Stimulated activated CD8-positive, alpha-beta memory T cell treated with anti-CD3 and anti-CD28 coated beads, Interleukin-15, amount 100 ng/mL, for 1 hour (primary cell): ENCODE data around the gene AIFM2.
"Not testable (repeated sequence)": the region's sequence is repeated elsewhere in the genome, so short reads cannot be mapped to it uniquely, and the experiment has no call there.

Experiments used
- DNase-seq: peaks from one replicate; pipeline ENCODE4 v3.0.0-alpha.2; 2020; ENCODE audit warnings: low read depth

The AIFM2 gene

DNA sequence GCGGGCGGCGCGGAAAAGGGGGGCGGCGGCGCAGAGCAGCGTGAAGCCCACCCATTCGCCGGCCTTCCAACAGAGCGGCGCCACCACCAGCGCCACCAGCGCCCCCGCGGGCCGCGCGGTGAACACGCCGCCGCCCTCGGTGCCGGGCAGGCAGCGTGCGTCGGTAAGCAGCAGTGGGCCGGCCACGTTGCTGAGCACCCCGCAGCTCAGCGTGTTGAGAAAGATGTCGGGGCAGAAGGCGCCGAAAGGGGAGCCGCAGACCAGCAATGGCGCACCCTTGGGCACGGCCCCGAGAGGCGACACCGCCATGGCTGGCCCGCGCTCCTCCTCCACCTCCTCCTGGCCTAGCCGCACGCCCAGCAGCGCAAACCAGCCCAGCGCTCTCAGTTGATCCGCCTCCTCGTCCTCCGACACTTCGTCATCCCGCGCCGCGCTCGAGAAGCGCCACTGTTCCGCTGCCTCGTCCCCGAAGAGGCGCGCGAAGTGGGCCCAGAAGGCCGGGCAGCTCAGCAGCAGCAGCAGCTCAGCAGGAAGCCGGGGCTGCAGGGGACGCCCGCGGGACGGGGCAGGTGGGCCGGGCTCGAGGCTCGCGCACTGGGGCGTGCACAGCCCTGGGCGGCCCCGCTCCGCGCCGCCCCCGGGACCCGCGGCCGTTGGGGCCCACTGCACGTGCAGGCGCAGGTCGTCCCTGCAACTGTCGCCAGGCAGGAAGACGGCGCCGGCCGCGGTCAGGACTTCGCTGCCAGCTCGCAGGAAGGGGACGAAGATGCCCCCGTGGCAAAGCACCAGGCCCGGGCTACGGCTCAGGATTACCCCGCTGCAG is 13.3 kb upstream of the AIFM2 start:
- peak; percentile 26 for DNase-seq

DNA sequence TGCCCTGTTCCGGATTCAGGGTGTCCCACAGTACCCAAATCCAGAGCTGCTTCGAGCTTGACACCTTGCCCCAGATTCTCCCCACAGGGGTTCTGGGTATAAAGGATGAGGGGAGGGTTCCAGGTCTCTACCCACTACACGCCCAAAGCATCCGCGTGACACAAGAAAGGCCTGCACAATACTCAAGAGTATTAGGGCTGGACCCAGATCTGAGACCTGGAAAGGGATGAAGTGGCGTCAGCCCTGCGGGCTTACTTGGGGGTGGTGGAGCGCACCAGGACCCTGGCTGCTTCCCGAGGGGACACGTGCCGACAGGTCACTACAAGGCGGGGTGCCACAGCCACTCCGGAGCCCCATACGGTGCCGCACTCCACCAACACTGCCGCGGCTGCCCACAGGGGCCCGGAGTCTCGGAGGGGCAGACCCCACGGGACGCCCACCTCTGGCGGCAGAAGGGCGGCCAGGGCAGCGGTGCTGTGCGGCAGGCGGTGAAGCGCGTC is 12.6 kb upstream of the AIFM2 start:
- no peak for DNase-seq

DNA sequence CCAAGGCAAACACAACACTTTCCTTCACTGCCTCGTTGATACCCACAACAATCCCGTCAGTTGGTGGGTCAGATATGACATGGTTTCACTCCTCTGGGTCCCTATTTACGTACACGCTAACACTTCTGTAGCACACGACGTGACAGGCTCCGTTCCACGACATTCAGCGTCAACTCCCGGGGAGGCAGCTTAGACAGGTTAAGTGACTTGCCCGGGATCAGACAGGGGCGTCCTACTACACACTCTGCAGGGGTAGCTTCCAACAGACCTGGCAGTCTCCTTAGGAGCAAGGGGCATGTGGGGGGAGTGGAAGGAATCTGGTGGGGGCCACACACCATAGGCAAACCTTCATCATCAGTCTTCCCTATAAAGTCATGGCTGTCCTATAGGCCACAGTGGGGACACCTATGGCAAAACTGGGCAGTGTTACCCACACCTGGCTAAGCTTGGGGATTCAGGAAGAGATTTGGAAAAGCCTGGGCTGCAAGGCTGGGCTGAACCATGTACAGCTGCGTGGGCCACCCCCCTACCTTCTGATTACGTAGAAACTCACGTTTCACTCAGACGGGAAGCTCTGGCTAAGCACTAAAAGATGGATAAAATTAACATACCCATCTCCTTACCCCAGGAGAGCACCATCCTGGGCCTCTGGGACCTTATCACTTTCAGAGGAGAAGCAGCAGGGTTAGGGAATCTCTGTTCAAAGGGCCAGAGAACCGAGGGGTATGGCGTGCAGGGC is 11.9 kb upstream of the AIFM2 start:
- DNase-seq: no peak

DNA sequence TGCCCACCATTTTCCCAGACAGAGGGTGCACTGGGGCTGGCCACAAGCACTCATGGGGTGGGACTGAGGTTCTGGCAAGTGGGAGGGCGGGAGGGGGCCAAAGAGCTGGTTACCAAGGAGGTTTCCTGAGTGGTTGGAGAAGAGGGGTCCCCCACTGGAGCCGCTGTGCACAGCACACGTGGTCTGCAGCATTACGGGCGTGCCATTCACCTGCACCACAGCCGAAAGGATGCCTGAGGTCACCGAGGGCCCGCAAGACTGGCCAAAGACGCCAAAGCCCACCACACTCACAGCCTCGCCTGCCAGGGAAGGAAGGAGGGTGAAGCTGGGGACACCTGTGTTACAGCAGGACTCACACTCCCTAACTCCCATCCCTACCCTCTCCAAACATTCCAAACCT is 9.9 kb upstream of the AIFM2 start:
- DNase-seq: no peak

DNA sequence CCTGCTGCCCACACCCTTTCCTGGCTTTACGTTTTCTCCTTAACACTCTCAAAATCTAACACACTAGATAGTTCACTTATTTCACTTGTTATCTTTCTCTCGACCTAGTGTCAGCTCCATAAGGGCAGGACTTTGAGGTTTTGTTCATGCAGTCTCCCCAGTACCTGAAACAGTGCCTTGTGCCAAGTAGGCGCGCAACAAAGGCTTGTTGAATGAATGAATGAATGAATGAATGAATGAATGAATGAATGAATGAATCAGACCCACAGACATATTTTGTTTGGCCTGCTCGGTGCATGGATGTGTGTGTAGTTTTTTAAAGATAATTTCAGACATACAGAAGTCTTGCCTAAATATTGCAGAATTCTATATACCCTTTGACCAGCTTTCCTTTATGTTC is 7.7 kb upstream of the AIFM2 start:
- DNase-seq: no peak

DNA sequence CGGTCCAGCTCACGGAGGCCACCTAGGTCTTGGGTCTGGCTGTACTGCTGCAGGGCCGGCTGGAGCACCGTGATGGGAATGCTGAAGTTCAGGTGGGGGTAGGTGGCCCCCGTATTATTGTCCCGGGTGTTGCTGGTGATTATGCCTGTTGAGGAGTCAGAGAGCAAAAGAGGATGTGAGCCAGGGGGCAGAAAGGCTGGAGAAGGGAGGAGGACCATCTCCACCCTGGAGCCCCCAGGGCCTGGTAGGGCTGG is 7.3 kb upstream of the AIFM2 start:
- no peak for DNase-seq

DNA sequence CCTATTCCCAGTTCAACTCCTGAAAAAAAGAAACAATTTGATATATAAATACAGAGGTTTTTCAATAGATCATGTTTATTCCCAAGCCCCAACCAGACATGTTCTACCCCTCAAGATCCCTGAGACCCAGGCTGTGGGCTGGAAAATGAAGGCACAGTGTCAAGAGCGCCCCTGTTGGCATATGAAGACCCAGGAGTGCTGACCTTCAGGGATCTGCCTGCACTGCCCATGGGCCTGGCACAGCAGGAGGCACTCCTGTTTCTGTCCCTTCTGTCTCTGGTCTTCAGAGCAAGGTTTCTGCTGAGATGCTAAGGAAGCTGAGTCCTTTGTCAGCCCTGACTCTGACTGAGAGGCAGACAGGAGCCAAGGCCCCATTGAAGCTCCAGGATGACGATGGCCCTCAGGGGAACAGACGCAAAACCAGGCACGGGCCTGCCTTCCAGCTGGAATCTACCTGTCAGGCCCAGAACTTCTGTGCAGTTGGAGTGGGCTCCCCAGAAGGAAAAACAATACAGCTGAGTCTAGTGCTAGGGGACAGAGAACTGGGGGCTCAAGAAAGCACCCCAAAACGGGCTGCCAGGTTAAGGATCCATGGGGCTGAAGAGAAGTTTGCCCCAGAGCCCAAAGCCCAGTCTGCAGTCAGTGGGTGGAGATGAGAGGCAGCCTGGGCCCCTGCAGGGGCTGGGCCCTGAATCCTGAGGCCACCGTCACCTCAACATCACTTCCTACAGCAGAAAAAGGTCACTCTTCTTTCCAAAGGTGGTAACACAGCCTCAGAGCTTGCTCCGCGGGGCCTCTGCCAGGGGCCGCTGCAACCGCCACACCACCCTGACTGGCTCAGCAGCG is 6.7 kb upstream of the AIFM2 start:
- DNase-seq: no peak

DNA sequence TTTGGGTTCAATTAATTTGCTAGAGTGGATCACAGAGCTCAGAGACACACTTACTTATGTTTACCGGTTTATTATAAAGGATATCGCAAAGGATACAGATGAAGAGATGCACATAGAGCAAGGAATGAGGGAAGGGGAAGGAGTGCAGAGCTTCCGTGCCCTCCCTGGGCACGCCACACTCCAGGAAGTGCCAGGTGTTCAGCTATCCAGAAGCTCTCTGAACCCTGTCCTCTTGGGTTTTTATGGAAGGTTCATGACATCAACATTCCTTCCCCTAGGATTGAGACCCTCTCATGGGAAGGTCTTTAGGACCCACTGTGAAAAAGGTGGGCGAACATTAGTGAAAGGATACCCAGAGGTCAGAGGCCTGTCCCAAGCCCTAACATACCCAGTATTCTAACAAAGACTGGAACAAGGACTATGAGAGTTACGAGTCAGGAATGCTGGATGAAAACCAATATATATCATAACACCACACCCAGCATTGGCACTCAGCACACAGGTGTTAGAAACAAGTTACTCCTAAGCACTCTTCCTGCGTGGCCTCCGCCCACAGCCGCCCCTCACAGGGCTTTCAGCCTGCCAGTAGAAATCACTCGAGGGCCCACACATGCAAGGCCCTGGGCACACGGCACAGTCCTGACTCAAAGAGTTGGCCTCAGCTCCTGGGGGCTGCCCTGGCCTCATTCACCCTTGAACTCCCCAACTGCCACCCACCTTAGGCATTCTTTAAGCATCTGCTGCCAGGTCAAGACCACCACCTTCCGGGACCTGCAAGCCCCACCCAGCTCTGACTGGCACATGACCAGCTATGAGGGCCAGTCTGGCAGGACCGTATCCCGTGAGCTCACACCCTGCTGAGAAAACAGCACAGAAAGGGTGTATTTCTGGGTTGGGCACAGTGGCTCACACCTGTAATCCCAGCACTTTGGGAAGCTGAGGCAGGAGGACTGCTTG is 5.6 kb upstream of the AIFM2 start:
- no peak for DNase-seq

DNA sequence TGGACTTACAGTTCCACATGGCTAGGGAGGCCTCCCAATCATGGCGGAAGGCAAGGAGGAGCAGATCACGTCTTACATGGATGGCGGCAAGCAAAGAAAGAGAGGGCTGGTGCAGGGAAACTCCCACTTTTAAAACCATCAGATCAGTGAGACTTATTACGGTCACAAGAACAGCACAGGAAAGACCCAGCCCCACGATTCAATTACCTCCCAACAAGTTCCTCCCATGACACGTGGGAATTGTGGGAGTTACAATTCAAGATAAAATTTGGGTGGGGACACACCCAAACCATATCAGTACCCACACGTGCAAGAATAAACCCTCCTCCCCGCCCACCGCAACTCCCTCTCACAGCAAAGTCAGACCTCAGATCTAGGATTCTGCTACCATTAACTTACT is 4.5 kb upstream of the AIFM2 start:
- DNase-seq: no peak

DNA sequence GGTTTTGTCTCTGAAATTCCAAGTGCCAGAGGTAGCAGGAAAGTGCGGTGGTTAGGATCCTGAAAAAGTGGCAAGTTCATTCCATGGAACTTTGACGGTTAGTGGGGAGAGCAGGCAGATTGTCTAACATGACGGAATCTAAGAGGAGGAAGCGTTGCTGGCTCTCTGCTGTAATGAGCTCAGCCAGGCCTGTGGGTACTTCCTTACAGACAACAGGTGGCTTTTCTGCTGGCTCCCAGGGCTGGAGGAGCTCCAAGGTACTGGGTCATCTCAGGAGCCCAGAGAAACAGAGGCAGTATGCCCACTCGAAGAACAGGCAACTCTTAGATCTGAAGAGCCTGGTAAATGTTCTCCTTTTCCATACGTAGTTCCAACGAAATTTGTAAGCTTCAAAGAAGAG is 3.1 kb upstream of the AIFM2 start:
- no peak for DNase-seq

DNA sequence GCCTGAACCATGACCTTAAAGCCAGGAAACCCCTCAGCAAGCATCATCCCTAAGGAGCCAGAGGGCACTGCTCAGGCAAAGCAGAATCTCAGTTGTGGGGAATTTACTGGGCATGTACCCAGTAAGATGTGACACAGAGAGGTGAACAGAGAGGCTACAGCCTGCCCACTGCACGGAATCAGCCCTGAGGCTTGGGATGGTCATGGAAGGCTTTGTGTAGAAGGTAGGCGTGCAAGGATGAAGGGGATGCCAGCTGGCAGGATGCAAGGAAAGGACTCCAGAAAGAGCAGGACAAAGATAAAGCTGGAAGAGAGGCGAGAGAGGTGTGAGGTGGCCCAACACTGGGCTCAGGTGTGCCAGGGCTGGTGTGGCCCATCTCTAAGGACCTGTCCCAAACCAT is 2.4 kb upstream of the AIFM2 start:
- DNase-seq: no peak

DNA sequence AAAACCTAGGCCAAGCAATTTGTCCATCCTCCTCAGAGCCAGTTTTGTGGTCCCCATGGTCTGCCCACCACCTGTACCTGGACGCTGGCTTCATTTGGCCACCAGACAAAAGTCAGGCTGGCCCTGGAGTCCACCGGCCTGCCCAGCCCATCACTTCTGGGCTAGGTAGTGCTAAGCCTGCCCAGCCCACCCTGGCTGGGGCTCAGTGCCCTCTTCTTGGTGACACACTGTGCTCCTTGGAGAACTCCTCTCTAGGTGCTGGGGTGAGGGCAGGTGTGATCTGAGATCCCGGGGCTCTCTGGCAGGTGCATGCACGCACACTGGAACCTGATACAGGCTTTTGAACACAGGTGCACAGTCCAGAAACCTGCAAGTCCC is 1.1 kb downstream of the AIFM2 start:
- no peak for DNase-seq

DNA sequence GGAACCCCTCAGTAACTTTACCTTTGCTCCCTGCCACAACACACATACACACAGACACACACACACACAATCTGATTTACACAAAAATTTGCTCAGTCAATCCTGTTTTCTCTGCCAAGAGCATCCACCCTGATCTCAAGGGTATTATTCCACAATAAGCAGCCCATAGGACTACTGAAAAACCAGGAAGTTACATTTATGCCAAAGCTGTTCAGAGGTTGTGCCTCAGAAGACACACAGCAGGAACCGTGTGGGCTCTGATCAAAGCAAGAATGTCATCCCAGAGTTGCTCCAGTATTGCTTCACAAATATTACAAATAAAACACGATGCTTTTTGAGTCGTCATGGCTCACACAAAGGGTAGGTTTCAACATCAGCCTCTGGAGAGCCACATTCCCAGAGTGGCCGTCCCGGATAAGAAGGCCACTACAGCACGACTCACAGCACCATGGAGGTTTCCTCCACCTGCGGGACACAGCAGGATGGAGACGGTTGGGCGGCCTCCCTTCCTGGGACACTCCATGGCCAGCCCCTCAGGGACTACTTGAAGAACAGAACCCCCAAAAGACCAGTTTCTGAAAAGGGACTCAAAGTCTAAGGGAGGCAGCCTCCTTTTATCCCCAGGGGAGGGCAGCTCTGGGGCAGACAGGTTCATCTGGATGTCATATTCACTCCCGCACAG is 1.6 kb downstream of the AIFM2 start:
- DNase-seq: no peak

DNA sequence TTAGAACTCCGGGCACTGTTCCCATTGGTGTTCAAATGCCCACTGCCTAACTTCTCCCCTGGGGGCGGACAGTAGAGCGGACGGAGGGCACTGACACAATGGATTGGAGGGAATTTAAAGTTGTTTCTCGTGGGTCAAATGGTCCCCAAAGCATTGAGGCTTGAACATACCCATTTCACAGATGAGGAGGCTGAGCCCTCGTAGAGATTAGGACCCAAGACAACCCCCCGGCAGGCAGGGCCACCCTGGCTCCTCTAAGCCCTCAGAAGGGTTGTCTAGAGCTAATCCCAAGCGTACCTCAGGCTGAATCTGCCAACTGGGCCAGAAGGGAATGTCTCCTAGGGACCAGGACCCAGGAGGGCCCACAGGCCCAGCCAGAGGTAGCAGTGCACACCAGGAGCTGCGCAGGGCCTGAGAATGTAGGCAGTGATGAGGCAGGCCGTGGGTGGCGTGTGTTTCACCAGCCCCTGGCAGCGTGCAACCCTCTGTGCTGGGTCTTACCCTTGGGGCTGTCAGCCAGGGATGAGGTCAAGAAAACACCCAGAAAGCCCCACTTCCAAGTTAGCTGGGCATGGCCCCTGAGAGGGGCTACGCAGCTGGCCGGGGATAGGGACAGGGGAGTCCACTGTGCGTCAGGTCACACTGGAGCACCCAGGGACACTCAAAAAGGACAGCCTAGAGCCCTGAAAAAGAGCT is 5.8 kb downstream of the AIFM2 start:
- no peak for DNase-seq

DNA sequence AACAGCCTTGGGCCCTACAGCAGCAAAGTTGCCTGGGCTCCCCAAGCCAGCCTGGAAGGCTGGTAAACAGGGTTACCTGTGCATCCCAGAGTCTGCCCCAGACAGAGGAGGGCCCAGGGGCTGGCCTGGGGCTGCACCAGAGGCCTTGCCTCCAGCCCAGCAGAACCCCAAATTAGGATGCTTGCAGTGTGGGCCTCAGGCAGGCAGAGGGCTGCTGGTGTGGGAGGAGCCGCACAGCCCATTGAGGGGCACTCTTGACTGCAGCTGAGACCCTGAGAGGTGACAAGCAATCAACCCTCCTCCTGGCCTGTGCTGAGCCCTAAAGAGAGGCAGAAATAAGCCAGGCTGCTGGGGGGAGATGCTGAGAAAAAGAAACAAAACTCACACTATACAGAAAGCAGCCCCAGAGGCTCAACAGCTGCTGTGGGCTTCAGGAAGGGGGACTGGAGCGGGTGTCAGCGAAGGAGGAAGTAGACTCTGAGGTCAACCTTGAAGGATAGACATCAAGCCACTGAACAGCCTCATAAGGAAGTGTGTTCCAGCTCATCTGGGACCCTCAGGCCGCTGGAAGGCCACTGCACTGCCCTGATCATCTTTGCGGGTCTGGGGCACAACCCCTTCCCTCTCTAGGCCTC is 6.6 kb downstream of the AIFM2 start:
- no peak for DNase-seq

DNA sequence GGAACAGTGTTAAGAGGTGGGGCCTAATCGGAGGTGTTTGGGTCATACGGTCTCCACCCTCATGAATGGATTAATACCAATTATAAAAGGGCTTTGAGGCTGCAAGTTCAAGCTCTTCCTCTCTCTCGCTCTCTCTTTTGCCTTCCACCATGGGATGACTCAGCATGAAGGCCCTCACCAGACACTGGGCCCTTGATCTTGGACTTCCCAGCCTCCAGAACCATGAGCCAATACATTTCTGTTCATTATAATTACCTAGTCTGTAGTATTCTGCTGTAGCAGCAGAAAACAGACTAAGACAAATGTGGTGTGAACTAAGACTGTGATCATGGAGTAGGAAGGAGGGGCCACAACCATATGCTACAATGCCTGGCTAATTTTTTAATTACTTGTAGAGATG is 7.7 kb downstream of the AIFM2 start:
- DNase-seq: no peak

DNA sequence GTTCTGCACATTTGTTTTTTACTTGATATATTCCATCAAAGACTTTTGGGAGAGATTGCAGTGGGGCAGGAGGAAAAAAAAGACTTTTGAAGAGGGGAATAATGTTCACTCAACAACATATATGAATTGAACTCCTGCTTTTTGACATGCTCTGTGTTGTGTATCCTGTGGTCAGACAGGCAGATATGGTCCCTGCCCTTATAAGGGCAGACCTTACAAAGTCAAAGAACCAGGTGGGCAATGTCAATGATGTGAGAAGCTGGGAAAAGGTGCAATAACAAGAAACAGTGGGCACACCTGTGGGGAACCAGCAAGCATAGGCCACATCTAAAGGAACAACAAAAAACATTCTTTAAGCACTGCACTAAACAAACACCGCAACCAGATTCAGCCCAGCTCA is 8.2 kb downstream of the AIFM2 start:
- no peak for DNase-seq

DNA sequence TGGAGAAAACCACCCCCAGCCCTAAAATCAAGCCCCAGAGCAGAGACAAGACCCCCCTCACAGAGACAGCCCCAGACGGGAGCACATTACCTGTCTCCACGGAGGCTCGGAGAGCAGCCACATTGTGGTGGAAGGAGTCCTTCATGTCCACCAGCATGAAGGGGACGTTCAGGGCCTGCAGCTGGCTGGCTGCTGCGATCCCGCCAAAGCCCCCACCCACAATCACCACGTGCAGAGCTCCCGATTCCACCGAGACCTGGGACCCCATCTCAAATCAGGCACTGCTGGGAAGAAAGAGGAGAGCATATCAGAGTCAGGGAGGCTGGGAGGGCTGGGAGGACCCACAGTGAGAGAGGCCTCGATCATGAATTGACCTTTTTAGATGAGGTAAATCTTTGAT is 8.8 kb downstream of the AIFM2 start:
- DNase-seq: no peak

DNA sequence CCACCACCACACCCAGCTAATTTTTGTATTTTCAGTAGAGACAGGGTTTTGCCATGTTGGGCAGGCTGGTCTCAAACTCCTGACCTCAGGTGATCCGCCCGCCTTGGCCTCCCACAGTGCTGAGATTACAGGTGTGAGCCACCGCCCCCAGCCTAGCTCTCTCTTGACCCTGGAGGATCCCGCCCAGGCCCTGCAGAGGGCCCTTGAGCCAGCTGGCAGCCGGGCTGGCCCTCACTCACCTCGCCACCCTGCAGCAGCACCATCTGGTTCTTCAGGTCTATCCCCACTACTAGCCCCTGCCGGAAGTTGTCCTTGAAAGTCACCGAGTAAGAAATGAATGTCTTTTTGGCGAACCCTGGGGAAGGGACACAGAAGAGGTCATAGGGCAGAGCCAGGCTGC is 9.5 kb downstream of the AIFM2 start:
- not testable (repeated sequence) for DNase-seq

DNA sequence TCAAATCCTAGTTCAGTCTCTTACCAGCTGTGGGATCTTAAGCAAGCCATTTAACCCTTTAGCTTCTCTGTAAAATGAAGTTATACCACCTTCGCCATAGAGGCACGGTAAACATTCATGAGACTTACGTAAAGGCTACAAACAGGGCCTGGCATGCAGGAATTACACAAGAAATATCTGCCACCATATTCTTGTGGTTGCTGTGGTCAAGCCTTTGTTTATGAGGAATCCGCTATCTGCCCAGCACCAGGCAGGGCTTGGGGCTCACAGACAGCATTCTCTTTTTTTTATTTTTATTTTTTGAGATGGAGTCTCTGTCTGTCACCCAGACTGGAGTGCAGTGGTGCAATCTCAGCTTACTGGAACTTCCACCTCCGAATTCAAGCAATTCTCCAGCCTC is 9.9 kb downstream of the AIFM2 start:
- DNase-seq: no peak
